ENCODE data around the gene ODC1.

GRCh38 chr2:10444463-10444862, 3.7 kb downstream of the ODC1 start:
- no peak for TF ChIP-seq CTCF (IDR thresholded peaks at IDR 0.05; ENCODE audit: low read length)
- TF ChIP-seq EZH2 (IDR thresholded peaks at IDR 0.05; ENCODE audit: borderline replicate concordance, low read length), result no peak
